Caco-2 (cell line): ENCODE data around the gene STT3A. TPM values are rescaled to one million over a fixed set of nuclear protein-coding genes. Genes with fewer than 3 reads are reported as not detected.

ENCODE experiments used
- BruUV-seq: library from RNA; stranded (reverse); fragments of 400-500 nt; replicated peaks from 2 replicates; lab custom pipeline; 2021; lab: Mats Ljungman, UMichigan
- CTCF ChIA-PET: fragments of 300-600 bp; sonication (Branson Sonifier 250); formaldehyde crosslinking; loops from one replicate; lab custom pipeline; 2022; ENCODE audit warnings: antibody characterized with exemption; lab: Charles Lee
- POLR2A ChIA-PET: fragments of 300-600 bp; sonication (Branson Sonifier 250); formaldehyde crosslinking; loops from one replicate; lab custom pipeline; 2022; ENCODE audit warnings: antibody characterized with exemption; lab: Charles Lee
- DNase-seq, 2 experiments: peaks; one replicate each; pipeline versions ENCODE4 v3.0.0 to v3.0.0-alpha.2; 2020 to 2022
- H3K27me3 ChIP-seq: replicated peaks from 2 replicates; pipeline ENCODE4 v1.6.0; 2011; ENCODE audit warnings: low read length; ENCODE audit not compliant: control insufficient read depth, insufficient read depth
- H3K36me3 ChIP-seq: 2 replicates; pipeline ENCODE4 v1.5.1; 2011; ENCODE audit warnings: low read length; ENCODE audit not compliant: control insufficient read depth, insufficient read depth
- H3K4me1 ChIP-seq: fragments of 250-450 bp; sonication (Bioruptor Pico); 2 replicates; pipeline ENCODE4 v1.5.1; 2020; ENCODE audit warnings: mild to moderate bottlenecking
- H3K4me3 ChIP-seq: 2 replicates; pipeline ENCODE4 v1.5.1; 2011; ENCODE audit warnings: low read depth, mild to moderate bottlenecking, control low read depth, low read length
- H3K9me3 ChIP-seq: fragments of 250-450 bp; sonication (Bioruptor Pico); 2 replicates; pipeline ENCODE4 v1.5.1; 2020; ENCODE audit warnings: mild to moderate bottlenecking, moderate library complexity
- H3K27ac Mint-ChIP-seq: one replicate; pipeline ENCODE4 v1.8.0; 2022; ENCODE audit warnings: mixed read lengths; ENCODE audit not compliant: unreplicated experiment
- H3K27me3 Mint-ChIP-seq: one replicate; pipeline ENCODE4 v1.8.0; 2022; ENCODE audit warnings: mixed read lengths; ENCODE audit not compliant: insufficient read depth, unreplicated experiment
- H3K36me3 Mint-ChIP-seq: one replicate; pipeline ENCODE4 v1.8.0; 2022; ENCODE audit warnings: mild to moderate bottlenecking, mixed read lengths; ENCODE audit not compliant: insufficient read depth, unreplicated experiment
- H3K4me1 Mint-ChIP-seq: one replicate; pipeline ENCODE4 v1.8.0; 2022; ENCODE audit warnings: low read depth, mixed read lengths; ENCODE audit not compliant: unreplicated experiment
- H3K4me3 Mint-ChIP-seq: one replicate; pipeline ENCODE4 v1.8.0; 2022; ENCODE audit warnings: mild to moderate bottlenecking, moderate library complexity, mixed read lengths; ENCODE audit not compliant: unreplicated experiment
- H3K9me3 Mint-ChIP-seq: one replicate; pipeline ENCODE4 v1.8.0; 2022; ENCODE audit warnings: mixed read lengths; ENCODE audit not compliant: unreplicated experiment
- CTCF ChIP-seq, 2 experiments: fragments of 200-600 bp in 1 of 2; IDR thresholded peaks; 1 replicate in 1 of 2; 2 replicates in 1 of 2; pipeline versions ENCODE4 v1.5.1 to v1.8.0; 2011 to 2022; ENCODE audit warnings: antibody characterized with exemption in 1 of 2, control low read depth in 1 of 2, inconsistent platforms in 1 of 2, low read depth in 1 of 2, low read length in 1 of 2, mild to moderate bottlenecking in 1 of 2, moderate library complexity in 1 of 2; ENCODE audit not compliant: insufficient read depth in 1 of 2, severe bottlenecking in 1 of 2, unreplicated experiment in 1 of 2
- intact Hi-C: fragments of 100-400 bp; cut with micrococcal nuclease; formaldehyde crosslinking; loops from one replicate; pipeline ENCODE4 v1.10.0; 2022; ENCODE audit not compliant: unreplicated experiment
- total RNA-seq: library from RNA; stranded (reverse); gene quantifications from 2 replicates; pipeline ENCODE4 v1.2.3, GENCODE V29; 2022

Gene STT3A
- total RNA-seq, 1 experiment from 2014 or later: 517 TPM

GRCh38 chr11:125663910-125664309 lies 71.3 kb downstream of the STT3A start:
- Histone ChIP-seq H3K36me3 (peaks cover 2% of the 10 kb centered on the region), H3K9me3 (peaks cover 2% of the 10 kb centered on the region), H3K27me3 (no peaks in the 10 kb centered on the region), H3K4me1 (no peaks in the 10 kb centered on the region), H3K4me3 (no peak overlapping the region)
- intact Hi-C loops: no loop called here
- Mint-ChIP-seq H3K9me3 (peaks cover 35% of the 10 kb centered on the region), H3K36me3 (peaks cover 90% of the 10 kb centered on the region), H3K4me1 (no peaks in the 10 kb centered on the region), H3K27me3 (no peaks in the 10 kb centered on the region), H3K27ac (no peak overlapping the region), H3K4me3 (no peak overlapping the region)
- CTCF ChIA-PET: no interaction called here
- POLR2A ChIA-PET: no interaction called here
- BruUV-seq: no TSS peak
- no peak for TF ChIP-seq CTCF (IDR thresholded peaks at IDR 0.05; ENCODE audit: insufficient read depth in 1 of 2, low read depth in 1 of 2, low read length in 1 of 2, severe bottlenecking in 1 of 2, unreplicated experiment in 1 of 2)
- no peak for DNase-seq

GRCh38 chr11:125667151-125667550 lies 74.5 kb downstream of the STT3A start:
- POLR2A ChIA-PET: no interaction called here
- Mint-ChIP-seq H3K4me1 (no peaks in the 10 kb centered on the region), H3K27ac (no peak overlapping the region), H3K27me3 (no peaks in the 10 kb centered on the region), H3K36me3 (peaks cover 88% of the 10 kb centered on the region), H3K4me3 (no peak overlapping the region), H3K9me3 (peaks cover 35% of the 10 kb centered on the region)
- BruUV-seq: no TSS peak
- Histone ChIP-seq H3K4me3 (no peak overlapping the region), H3K36me3 (peaks cover 2% of the 10 kb centered on the region; the same call in 1 of the 2 replicates), H3K9me3 (peaks cover 2% of the 10 kb centered on the region), H3K4me1 (no peaks in the 10 kb centered on the region), H3K27me3 (no peaks in the 10 kb centered on the region)
- CTCF ChIA-PET: no interaction called here
- no peak for TF ChIP-seq CTCF (IDR thresholded peaks at IDR 0.05; ENCODE audit: insufficient read depth in 1 of 2, low read depth in 1 of 2, low read length in 1 of 2, severe bottlenecking in 1 of 2, unreplicated experiment in 1 of 2)
- no peak for DNase-seq
- intact Hi-C loops: no loop called here

GRCh38 chr11:125670172-125670571 lies 77.5 kb downstream of the STT3A start:
- Histone ChIP-seq H3K4me3 (no peak overlapping the region), H3K27me3 (no peaks in the 10 kb centered on the region), H3K9me3 (peaks cover 2% of the 10 kb centered on the region), H3K36me3 (peaks cover 2% of the 10 kb centered on the region; the same call in 1 of the 2 replicates), H3K4me1 (no peaks in the 10 kb centered on the region)
- no peak for DNase-seq
- intact Hi-C loops: no loop called here
- Mint-ChIP-seq H3K27me3 (no peaks in the 10 kb centered on the region), H3K9me3 (peaks cover 24% of the 10 kb centered on the region), H3K4me3 (no peak overlapping the region), H3K4me1 (no peaks in the 10 kb centered on the region), H3K36me3 (peaks cover 61% of the 10 kb centered on the region), H3K27ac (no peak overlapping the region)
- CTCF ChIA-PET: no interaction called here
- no TSS peak for BruUV-seq
- TF ChIP-seq CTCF (IDR thresholded peaks at IDR 0.05; ENCODE audit: insufficient read depth in 1 of 2, low read depth in 1 of 2, low read length in 1 of 2, severe bottlenecking in 1 of 2, unreplicated experiment in 1 of 2): no peak
- POLR2A ChIA-PET: no interaction called here
